ENCODE measurements around the gene SEMA5A. TPM values are rescaled to one million over a fixed set of nuclear protein-coding genes. Genes with fewer than 3 reads are reported as not detected.

The SEMA5A gene
- total and polyA plus RNA-seq, 2 of the 13 experiments (the other 11 are each of a cell fraction or from before 2014, with no cell fraction given): 0.01 TPM; not detected in 1

DNA sequence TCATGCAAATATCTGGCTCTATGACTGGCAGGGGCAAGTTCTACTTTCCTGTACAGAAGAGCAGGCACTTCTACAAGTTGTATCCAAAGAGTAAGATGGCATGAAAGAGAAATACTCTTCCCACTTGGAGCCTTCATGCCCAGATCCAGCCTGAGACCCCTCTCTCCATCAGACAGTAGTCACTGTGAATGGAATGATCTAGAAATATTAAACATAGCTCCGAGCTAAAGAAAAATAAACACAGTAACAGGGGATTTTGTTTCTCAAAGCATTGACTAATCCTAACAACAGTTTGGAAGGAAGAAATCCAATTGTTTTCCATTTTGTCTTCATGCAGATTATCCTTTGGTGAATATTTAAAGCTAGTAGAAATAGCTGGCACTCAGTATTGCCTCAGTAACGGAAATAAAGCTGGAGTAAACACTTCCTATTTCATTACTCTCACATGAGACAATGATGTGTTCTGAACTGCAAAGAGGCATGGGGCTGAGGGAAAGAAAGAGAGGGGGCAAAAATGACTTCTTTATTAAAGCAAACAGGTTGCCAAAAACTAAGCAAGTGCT lies 100.0 kb downstream of the SEMA5A start (continued):
- TF ChIP-seq RBM22 (optimal IDR thresholded peaks at IDR 0.05; ENCODE audit: low read length) (no peak), SCMH1 (CRISPR knock-in tag; IDR thresholded peaks at IDR 0.05; ENCODE audit: borderline replicate concordance) (no peak), IKZF1 (IDR thresholded peaks at IDR 0.05) (no peak), RORA (CRISPR knock-in tag; IDR thresholded peaks at IDR 0.05) (no peak), RFXAP (CRISPR knock-in tag; IDR thresholded peaks at IDR 0.05; ENCODE audit: borderline replicate concordance) (no peak), TOE1 (CRISPR knock-in tag; IDR thresholded peaks at IDR 0.05) (no peak), ZSCAN22 (CRISPR knock-in tag; IDR thresholded peaks at IDR 0.05) (no peak), HNRNPH1 (optimal IDR thresholded peaks at IDR 0.05; ENCODE audit: low read depth, low read length) (no peak)
- TF ChIP-seq, protein P1, sequence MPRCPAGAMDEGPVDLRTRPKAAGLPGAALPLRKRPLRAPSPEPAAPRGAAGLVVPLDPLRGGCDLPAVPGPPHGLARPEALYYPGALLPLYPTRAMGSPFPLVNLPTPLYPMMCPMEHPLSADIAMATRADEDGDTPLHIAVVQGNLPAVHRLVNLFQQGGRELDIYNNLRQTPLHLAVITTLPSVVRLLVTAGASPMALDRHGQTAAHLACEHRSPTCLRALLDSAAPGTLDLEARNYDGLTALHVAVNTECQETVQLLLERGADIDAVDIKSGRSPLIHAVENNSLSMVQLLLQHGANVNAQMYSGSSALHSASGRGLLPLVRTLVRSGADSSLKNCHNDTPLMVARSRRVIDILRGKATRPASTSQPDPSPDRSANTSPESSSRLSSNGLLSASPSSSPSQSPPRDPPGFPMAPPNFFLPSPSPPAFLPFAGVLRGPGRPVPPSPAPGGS (CRISPR knock-in tag; IDR thresholded peaks at IDR 0.05): no peak
- TF ChIP-seq, protein P2, sequence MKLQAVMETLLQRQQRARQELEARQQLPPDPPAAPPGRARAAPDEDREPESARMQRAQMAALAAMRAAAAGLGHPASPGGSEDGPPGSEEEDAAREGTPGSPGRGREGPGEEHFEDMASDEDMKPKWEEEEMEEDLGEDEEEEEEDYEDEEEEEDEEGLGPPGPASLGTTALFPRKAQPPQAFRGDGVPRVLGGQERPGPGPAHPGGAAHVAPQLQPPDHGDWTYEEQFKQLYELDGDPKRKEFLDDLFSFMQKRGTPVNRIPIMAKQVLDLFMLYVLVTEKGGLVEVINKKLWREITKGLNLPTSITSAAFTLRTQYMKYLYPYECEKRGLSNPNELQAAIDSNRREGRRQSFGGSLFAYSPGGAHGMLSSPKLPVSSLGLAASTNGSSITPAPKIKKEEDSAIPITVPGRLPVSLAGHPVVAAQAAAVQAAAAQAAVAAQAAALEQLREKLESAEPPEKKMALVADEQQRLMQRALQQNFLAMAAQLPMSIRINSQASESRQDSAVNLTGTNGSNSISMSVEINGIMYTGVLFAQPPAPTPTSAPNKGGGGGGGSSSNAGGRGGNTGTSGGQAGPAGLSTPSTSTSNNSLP (IDR thresholded peaks at IDR 0.05; ENCODE audit: low read depth, low read length): no peak

DNA sequence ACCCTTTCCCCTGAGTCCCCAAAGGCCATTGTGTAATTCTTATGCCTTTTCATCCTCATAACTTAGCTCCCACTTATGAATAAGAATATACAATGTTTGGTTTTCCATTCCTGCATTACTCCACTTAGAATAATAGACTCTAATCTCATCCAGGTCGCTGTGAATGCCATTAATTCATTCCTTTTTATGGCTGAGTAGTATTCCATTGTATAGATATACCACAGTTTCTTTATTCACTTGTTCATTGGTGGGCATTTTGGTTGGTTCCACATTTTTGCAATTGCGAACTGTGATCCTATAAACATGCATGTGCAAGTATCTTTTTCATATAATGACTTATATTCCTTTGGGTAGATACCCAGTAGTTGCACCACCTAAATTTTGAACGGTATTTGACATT lies 101.5 kb downstream of the SEMA5A start:
- Histone ChIP-seq H3K9ac (ENCODE audit: insufficient read depth, low read depth, low read length) (no peak overlapping the region), H3K9me3 (ENCODE audit: low read length) (peaks cover 7% of the 10 kb centered on the region; the same call in 1 of the 2 replicates), H3K4me2 (ENCODE audit: low read depth, low read length) (no peak overlapping the region), H2AFZ (ENCODE audit: low read length) (no peak overlapping the region), H4K20me1 (ENCODE audit: insufficient read depth, low read length) (no peaks in the 10 kb centered on the region), H3K27ac (ENCODE audit: extremely low read length, insufficient read depth, low read length) (no peak overlapping the region), H3K27me3 (ENCODE audit: control insufficient read depth in 1 of 2, insufficient read depth in 2 of 2, low read length in 2 of 2) (no peaks in the 10 kb centered on the region), H3K79me2 (ENCODE audit: insufficient read depth, low read length) (no peaks in the 10 kb centered on the region), H3K4me1 (ENCODE audit: insufficient read depth, low read length) (no peaks in the 10 kb centered on the region), H3K36me3 (replicated peaks in 1 of 2; ENCODE audit: control insufficient read depth in 1 of 2, insufficient read depth in 2 of 2, low read length in 2 of 2) (no peaks in the 10 kb centered on the region), H3K4me3 (replicated peaks in 1 of 3; ENCODE audit: insufficient read depth in 1 of 3, low read depth in 2 of 3, low read length in 3 of 3) (no peak overlapping the region)
- intact Hi-C loops (cut with micrococcal nuclease; ENCODE audit: unreplicated experiment): no loop called here
- ChIA-PET POLR2A (no interaction called here), CTCF (ENCODE audit: low intra/inter-chr PET ratio, low total read pairs) (no interaction called here)
- in situ Hi-C loops (cut with HindIII; ENCODE audit: extremely low pct_ligation_motif_present, low pct_unique_long_range_greater_than_20kb): no loop called here
- DNase-seq (ENCODE audit: low spot score): no peak
- 2% methylated on average over 3 of the region's 3 CpGs for WGBS (ENCODE audit: low lambda C conversion rate)
- FAIRE-seq: no peak
- no TSS peak for BruUV-seq (replicated peaks)
- ATAC-seq: no peak
- TF ChIP-seq CC2D1A (CRISPR knock-in tag; IDR thresholded peaks at IDR 0.05) (no peak), BHLHE40 (IDR thresholded peaks at IDR 0.05; ENCODE audit: low read length) (no peak), REL (CRISPR knock-in tag; conservative IDR thresholded peaks at IDR 0.05) (no peak), ZSCAN9 (CRISPR knock-in tag; IDR thresholded peaks at IDR 0.05; ENCODE audit: borderline replicate concordance) (no peak), HNF4A (CRISPR knock-in tag; IDR thresholded peaks at IDR 0.05) (no peak), ZBTB38 (CRISPR knock-in tag; IDR thresholded peaks at IDR 0.05) (no peak), JUN (CRISPR knock-in tag; IDR thresholded peaks at IDR 0.05) (no peak), ZNF225 (CRISPR knock-in tag; IDR thresholded peaks at IDR 0.05) (no peak), NFKBIZ (CRISPR knock-in tag; IDR thresholded peaks at IDR 0.05) (no peak), ZMAT3 (CRISPR knock-in tag; conservative IDR thresholded peaks at IDR 0.05) (no peak)
- TF ChIP-seq, protein P3, sequence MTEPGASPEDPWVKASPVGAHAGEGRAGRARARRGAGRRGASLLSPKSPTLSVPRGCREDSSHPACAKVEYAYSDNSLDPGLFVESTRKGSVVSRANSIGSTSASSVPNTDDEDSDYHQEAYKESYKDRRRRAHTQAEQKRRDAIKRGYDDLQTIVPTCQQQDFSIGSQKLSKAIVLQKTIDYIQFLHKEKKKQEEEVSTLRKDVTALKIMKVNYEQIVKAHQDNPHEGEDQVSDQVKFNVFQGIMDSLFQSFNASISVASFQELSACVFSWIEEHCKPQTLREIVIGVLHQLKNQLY (CRISPR knock-in tag; IDR thresholded peaks at IDR 0.05): no peak
